Stimulated activated CD8-positive, alpha-beta memory T cell treated with anti-CD3 and anti-CD28 coated beads, Interleukin-4, amount 100 ng/mL, for 1 hour (primary cell): ENCODE results near the gene PRKAG2.
A peak's percentile ranks its signal among the peaks of the same experiment; 100 is the strongest.
"Not testable (repeated sequence)": the region's sequence is repeated elsewhere in the genome, so short reads cannot be mapped to it uniquely, and the experiment has no call there.

ENCODE experiments used
- DNase-seq, 2 donors: peaks; one replicate each; pipeline ENCODE4 v3.0.0-alpha.2; 2020; ENCODE audit warnings: low read depth in 2 of 2, low spot score in 1 of 2

The PRKAG2 gene

DNA sequence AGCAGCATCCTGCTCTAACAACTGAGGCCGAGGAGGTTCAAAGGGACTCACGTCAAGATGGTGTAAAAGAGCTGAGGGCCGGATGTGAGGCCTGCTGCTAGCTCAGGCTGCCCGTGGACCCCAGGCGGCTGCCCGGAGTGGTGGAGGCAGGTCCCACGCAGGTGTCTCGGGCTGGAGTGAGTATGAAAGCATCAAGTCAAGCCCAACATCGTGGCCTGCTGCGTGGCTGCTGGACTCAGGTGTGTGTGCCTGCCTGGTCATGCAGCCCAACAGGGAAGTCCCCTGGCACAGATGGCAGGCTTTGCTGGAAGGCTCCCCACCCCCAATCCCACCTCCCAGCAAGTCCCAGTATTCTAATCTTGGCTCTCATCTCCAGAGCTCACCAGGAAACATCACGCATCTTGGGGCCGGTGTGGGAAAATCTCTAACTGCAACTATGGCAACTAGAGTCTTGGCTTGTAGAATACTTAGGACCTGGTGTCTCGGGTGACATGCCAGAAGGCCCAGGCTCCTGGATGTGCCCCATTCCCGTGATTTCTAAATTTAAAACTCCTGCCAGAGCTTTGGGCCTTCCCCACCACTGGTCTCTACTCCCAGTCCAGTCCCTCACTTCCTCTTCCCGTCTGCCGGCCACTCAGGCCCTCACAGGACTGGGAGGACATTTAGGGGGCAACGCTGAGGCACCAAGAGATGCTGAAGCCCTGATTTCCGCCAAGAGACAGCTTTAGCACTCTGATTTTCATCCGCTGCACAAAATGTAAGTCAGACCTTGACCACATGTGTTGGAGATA, 85.9 kb downstream of the PRKAG2 start:
- DNase-seq: no peak

- no peak for DNase-seq
Observed at GRCh38 chr7:151790095-151790829, 86.7 kb downstream of the PRKAG2 start.

DNA sequence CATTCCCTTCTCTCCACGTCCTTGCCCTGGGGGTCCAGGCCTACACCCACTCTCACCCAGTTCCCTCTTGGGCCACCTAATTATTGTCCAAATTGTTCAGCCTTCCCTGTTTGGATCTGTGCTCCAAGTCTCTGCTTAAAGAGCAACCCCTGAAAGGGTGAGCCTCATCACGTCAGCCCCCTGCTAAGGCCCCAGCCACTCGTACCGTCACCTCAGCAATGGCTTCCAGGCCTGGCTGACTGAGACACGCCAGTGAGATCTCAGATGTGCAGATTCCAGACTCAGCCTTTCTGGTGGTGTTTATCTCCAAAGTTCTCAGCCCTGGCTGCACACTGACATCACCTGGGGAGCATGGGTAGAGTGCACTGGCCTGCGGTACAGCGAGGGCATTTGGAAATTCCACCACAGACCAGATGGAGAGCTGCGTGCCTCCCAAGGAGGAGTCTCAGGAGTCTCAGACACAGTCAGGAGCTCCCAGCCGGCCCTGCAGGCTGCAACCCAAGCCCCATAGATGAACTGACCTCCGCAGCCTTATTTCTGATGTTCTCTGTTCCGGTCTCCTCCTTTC, 87.5 kb downstream of the PRKAG2 start:
- no peak for DNase-seq

DNA sequence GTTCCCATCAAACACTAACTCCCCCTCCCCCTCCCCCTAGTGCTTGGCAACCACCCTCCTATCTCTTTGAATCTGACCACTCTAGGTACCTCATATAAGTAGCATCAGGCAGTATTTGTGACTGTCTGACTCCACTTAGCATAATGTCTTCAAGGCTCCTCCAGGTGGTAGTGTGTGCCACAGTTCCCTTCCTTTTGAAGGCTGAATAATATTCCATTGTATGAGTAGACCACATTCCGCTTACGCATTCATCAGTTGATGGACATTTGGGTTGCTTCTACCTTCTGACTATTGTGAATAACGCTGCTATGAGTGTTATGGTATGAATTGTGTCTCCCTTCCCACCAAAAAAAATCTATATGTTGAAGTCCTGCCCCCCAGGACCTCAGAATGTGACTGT, 89.6 kb downstream of the PRKAG2 start:
- DNase-seq: no peak

GRCh38 chr7:151786936-151787335, 90.0 kb downstream of the PRKAG2 start:
- no peak for DNase-seq

DNA sequence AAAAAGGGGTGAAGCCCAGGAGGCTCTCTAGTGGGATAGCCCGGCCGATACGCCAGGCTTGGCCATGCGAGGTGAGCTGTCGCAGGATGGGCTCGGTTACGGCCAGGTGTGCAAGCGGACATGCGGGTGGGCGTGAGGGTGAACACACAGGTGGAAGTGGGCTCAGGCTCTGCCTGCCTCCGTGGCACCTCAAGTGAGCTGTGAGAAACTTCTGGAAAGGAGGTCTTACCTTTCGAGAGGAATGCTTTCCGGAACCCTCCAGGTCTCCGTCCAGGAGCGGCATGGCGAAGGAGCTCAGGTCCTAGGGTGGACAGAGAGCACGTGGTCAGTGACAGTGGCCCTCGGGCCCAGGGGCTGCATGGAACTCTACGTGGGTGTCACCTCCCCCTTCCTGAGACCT, 90.7 kb downstream of the PRKAG2 start:
- no peak for DNase-seq

GRCh38 chr7:151785681-151785965, 91.3 kb downstream of the PRKAG2 start:
- no peak for DNase-seq

DNA sequence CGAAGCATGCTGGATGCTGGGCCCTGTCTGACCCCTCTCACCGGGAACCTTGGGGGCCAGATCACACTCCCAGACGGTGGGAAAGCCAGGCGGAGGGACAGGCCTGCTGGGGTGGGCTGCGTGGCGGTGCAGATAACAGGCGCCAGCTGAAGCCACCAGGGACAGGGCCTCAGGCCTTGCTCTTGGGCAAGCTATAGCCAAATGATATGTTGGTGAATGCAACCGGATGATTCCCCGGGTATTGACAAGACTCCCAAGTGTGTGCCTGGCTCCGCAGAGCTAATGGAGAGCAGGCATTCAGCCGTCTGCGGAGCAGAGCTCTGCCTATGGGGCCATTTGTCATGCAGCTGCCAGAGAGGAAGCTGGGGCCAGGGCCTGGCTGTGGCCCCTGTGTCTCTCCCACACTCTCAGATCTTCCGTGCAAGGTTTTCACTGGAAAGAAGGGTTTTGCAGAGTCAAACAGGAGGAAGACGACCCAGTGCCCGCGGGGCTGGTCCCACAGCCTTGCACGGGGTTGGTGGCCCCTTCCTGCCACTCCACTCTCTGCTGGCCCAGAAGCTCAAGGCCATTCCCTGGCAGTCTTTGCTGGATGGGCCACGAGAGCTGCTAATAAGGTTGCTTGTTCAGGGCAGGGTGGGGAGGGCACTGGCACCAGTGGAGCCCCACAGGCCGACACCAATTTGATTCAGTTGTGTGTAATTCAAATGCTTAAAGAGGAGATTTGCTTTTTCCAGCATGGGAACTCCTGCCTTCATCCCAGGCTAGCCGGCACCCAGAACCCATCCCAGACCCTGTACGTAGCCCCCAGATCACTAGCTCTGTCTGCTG, 91.8 kb downstream of the PRKAG2 start:
- no peak for DNase-seq

GRCh38 chr7:151783958-151784575, 92.8 kb downstream of the PRKAG2 start:
- no peak for DNase-seq

GRCh38 chr7:151782598-151783448, 94.1 kb downstream of the PRKAG2 start:
- peak; percentile 46 to 53 for DNase-seq

DNA sequence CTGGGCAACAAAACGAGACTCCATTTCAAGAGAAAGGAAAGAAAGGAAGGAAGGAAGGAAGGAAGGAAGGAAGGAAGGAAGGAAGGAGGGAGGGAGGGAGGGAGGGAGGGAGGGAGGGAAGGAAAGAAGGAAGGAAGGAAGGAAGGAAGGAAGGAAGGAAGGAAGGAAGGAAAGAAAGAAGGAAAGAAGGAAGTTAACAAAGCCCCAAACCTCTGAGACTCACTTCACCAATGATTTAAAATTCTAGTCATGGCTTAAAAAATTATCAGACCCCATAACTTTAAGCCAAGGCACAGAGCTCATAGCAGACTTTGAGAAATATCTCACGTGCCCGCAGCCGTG, 94.7 kb downstream of the PRKAG2 start:
- not testable (repeated sequence) for DNase-seq

GRCh38 chr7:151781161-151781845, 95.6 kb downstream of the PRKAG2 start:
- DNase-seq: no peak

GRCh38 chr7:151780631-151781030, 96.3 kb downstream of the PRKAG2 start:
- DNase-seq: no peak

- no peak for DNase-seq
Observed at GRCh38 chr7:151779678-151780077, 97.2 kb downstream of the PRKAG2 start.

DNA sequence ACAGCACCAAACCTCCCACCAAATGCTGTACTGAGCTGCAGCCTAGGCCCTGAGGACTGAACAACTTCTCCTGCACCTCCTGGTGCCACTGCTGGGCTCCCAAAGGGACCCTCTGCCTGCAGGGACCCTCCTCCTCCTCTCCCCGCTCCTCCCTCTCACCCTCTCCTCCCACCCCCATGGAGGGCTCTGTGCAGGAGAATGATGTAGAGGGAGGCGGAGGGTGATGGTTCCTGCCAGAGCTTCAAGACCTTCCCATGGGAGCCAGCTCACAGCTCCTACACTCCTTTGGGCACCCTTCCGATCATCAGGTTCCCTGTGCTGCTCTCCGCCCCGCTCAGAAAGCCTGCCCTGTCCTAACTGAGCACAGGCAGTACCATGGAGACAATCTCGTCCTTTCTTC, 97.7 kb downstream of the PRKAG2 start:
- DNase-seq: no peak

DNA sequence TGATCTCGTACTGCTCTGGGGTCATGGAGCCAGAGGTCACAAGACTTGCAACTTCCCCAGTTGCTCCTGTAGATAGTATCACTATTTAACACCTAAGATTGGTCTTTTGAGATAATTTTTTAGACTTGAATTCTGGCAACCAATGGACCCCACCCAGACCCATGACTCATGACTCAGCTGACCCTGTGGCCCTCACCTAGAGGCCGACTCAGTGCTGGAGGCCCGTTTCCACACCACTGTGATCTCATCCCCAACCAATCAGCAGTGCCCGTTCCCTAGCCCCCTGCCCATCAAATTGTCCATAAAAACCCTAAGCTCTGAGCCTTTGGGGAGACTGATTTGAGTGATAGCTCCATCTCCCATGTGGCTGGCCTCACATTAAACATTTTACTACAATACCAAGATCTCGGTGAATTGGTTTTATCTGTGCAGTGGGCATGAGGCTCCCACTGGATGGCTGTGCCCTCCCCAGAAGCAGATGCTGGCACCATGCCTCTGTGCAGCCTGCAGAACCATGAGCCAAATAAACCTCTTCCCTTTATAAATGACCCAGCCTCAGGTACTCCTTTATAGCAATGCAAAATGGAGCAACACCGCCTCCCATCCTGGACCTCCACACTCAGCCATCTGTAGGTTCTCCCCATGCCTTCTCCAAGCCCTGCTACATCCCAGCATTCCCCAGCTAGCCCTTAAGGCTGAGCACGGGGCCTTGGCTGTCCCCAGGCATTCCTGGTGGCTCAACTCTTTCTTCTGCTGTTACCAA, 98.8 kb downstream of the PRKAG2 start:
- no peak for DNase-seq

- no peak for DNase-seq
Observed at GRCh38 chr7:151777495-151777880, 99.4 kb downstream of the PRKAG2 start.

- DNase-seq: no peak
Observed at GRCh38 chr7:151776876-151777494, 99.9 kb downstream of the PRKAG2 start.

GRCh38 chr7:151776446-151776845, 100.5 kb downstream of the PRKAG2 start:
- no peak for DNase-seq
